NCI-H2029 (cell line): ENCODE data around the gene CENPF.
"Not testable (repeated sequence)": the region's sequence is repeated elsewhere in the genome, so short reads cannot be mapped to it uniquely, and the experiment has no call there.

Source experiments
- DNase-seq: peaks from one replicate; lab custom pipeline; 2025; lab: John Stamatoyannopoulos, UW

Gene CENPF

DNA sequence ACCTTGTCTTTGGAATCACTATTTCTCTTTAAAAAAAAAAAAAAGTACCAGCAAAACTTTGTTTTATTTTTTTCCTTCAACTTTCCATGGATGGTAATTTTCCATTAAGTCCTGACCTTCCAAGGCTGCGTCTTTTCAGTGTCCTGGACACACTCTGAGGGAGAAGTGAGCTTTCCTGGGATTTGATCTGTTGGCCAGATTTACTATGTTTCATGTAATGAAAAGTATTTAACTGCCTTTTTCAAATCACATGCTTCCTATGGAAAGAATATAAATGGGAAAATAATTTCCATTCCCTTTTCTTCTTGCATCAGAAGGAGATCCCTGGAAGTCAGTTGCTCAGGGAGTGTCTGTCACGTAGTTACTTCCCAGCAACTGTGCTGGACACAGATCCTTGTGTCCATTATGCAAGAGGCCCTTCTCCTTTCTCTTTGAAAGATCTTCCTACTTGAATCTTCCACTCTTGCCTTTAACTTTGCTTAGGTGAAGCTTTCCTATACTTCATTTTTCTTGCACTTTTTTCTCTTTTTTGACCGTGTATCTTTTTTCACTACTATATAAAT lies 59.3 kb downstream of the CENPF start:
- no peak for DNase-seq

DNA sequence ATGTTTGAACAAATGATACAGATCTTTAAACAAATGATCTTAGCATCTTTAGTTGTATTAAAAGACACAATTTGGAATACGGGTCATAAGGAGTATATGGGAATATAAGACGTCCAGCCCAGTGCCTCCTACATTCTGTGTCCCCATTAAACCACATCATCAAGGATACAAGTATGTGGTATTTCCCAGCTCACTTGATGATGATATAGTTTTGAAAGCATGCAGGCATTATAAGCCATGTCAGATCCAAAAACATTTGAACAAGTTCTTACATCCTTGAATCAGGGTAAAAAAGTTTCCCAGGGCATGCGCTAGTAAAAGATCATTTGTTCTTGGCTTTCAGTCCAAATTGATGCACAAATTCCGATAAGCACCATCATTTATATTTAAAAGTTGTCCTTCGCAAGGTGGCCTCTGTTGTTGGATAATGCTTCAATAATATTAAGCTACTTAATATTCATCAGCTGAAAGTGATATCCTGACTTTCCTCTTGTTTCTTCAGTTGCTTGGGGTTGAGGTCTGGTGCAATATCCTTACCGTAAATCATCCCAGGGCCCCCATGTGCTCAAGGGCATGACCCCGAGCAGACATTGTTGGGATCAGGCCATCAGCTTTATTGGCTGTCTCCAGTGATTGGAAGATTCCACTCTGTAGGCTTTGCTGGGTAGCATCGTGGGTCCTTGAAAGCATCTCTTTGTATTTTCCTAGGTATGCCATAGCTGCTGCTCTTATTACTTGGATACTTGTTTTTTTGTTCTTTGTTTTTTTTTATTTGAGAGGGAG lies 61.8 kb downstream of the CENPF start:
- DNase-seq, result no peak

DNA sequence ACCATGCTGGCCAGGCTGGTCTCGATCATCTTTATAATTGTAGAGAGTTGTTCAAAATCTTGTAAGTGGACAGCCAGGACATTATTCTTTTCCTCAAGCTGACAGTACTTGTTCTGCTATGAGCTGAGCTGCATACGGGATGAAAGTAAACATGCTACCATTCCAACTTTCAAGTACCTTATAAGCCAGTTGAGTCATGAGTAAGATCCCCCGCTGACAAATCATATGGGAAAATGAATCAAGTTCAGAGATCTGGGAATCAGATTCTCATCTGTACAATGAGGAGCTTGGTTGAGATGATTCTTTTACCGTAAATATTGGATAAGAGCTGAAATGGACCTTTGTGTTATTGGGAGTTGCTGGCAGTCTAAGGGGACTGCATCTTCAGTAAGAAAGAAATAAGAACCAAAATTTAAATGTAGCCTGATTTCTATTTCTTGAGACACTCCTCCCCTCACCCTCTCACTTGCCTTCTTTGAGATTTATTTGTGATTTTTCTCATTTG lies 62.7 kb downstream of the CENPF start:
- DNase-seq, result no peak

DNA sequence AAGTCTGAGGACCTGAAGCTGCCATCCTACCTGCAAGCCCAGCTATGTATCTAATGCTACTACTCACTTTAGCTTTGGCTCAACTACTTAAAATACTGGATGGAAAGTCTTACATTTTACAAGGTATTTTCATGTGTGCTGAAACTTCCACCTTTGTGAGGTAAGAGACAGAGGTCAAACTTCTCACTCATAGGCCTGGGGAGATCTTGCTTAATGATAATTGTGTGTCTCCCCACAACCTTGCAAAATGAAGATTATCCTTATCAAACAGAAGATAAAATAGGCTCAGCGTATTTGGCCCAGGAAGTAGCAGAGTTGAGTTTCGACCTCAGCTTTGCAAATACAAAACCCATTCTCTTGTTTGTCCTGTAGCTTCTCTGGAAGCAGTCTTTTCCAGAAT lies 63.7 kb downstream of the CENPF start:
- DNase-seq, result no peak

DNA sequence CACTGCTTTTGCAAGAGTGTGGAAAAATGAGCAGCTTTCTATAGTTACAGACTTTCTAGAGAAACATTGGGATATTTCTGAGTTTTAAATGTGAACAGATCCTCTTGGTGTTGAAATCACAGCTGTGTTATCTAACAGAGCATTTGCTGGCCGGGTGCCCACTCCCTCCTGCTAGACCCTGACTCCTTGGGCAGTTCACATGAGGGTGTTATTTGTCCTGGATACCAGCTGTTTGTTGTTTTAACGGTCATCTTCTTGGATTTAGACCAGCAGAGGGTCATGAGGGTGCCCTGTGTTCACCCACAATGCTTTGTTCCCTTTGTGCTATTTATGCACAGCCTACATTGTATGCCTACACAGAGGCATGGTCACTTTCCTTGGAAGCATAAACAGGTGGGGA lies 67.1 kb downstream of the CENPF start:
- no peak for DNase-seq

DNA sequence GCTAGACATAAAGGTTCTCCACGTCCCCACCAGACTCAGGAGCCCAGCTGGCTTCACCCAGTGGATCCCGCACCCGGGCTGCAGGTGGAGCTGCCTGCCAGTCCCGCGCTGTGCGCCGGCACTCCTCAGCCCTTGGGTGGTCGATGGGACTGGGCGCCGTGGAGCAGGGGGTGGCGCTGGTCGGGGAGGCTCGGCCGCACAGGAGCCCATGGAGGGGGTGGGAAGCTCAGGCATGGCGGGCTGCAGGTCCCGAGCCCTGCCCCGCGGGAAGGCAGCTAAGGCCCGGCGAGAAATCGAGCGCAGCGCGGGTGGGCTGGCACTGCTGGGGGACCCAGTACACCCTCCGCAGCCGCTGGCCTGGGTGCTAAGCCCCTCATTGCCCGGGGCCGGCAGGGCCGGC lies 70.0 kb downstream of the CENPF start:
- not testable (repeated sequence) for DNase-seq

DNA sequence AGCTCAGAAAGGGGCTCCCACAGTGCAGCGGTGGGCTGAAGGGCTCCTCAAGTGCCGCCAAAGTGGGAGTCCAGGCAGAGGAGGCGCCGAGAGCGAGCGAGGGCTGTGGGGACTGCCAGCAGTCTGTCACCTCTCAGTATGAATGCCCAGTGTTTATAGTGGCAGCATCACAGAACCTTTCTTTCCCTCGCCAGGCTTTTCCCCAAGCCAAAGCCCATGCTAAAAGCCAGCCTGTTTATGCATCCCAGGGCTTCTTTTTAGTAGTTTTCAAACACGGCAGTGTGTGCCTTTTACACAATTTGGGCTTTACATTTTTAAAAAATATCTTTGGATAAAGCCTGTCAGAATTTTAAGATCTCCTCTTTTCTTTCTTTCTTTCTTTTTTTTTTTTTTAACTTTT lies 70.6 kb downstream of the CENPF start:
- no peak for DNase-seq

DNA sequence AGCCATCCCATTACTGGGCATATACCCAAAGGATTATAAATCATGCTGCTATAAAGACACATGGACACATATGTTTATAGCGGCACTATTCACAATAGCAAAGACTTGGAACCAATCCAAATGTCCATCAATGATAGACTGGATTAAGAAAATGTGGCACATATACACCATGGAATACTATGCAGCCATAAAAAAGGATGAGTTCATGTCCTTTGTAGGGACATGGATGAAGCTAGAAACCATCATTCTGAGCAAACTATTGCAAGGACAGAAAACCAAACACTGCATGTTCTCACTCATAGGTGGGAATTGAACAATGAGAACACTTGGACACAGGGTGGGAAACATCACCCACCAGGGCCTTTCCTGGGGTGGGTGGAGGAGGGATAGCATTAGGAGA lies 72.5 kb downstream of the CENPF start:
- DNase-seq, result not testable (repeated sequence)

DNA sequence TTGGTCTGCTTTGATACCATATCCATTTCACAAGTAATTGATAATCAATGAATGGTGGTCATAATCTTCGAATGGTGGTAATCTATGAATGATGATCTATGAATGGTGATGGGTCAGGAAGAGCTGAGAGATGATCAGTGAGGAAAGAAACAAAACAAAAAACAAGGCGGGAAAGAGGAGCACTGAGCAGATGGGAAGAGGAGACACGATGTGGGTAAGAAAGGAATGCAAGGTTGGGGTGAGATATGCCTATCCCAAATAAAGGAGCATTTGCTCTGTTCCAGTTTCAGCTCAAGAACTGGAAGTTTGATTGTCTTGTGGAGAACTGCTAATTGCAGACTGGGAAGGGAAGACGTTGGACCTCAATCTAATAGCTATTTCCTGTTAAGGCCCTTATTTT lies 73.8 kb downstream of the CENPF start:
- DNase-seq, result no peak

DNA sequence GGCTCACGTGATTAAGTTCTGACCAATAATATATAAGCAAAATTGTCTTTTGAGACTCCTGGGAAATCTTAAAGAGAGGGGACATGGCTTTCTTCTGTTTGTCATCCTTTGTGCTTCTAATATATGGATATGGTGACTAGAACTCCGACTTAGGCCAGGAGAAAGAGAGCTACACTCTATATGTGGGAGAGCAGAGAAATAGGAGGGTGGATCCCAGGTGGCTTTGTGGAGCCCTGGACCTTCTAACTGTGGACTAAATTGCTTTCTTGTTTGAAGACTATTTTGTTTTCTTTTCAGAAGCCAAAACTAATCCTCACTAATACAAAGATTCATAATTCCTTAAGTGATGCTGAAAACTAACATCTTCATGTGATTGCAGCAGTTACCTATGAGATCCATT lies 75.0 kb downstream of the CENPF start:
- no peak for DNase-seq

DNA sequence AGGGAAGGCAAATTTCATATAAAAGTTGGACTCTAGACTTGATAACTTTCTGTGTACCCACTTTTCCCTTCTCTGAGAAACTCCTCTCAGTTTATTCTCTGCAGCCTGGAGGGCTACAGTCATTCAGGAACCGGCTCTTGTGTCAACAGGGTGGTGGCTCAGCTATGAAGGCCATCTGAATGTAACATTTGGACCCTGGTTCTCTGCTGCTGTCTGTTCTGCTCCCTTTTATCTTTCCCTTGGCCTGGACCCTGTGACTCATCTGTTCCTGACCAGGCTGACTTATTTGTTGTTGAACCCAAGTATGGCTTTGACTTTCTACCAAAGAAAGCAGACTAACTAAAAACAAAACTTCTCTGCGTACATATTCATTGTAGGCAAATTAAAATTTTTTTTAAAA lies 75.4 kb downstream of the CENPF start:
- no peak for DNase-seq

DNA sequence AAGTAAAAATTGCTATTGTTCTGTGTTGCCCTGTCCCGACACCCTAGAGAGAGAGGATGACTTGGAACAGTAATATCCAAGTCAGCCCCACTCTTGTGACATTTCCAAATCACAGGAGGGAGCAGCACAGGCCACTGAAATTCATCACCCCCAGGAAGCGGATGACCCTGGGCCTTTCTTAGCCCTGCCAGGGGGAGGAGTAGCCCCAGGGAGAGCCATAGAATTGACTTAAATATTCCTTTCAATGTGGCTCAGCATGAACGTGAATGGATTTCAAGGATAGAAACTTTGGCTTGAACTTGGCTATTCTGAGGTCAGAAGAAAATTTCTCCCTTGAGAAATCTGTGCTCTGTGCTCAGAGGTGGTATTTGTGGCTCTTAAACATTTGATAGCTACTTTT lies 80.6 kb downstream of the CENPF start:
- no peak for DNase-seq

DNA sequence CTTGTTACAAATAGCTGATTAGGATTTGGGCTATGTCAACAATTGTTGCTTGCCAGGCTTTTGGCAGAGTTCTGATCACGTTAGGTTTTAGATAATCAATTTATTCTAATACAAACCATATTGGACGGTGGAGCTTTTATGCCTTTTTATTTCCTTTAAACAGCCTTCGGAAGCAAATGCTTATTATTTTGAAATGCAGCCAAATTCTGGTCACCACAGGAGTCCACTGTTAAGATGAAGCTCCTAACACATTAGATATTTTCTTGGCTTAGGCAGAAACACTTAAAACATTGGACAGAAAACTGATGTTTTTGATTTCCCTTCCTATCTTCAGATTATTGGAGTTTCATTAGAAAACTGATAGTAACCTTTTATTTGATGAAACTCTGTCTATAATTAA lies 82.9 kb downstream of the CENPF start:
- no peak for DNase-seq

DNA sequence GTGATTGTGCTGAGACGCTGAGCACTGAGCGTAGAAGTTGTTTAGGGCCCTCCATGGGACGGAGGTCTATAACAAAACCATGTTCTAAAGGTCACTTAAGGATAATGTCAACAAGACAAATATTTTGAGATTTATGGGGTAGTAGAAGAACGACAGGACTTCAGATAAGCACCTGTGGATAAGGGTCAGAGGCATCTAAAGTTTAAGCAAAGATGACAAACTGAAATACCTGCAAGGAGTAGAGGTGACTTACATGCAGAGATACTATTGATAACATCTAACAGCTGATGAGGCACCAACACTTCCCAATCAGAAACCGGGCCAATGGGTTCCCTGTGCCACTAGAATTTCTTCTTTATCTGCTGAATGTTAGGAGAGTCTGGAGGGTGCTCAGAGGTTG lies 83.5 kb downstream of the CENPF start:
- DNase-seq, result no peak

DNA sequence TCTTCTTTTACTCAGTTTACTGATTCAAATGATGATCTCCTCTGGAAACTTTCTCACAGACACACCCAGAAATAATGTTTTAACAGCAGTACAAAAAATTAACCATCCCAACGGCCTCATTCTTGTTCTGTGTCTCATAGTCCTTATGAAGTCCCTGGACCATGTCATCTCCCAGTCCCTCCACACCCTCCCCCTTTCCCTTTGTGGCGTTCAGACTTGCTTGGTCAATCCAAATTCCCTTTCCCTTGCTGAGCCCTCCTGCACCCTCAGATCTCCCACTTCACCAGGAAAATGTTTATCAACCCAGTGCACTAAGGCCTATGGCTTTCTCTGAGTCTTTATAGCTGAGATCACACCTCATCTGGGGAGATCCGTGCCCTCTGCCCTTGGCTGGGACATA lies 85.9 kb downstream of the CENPF start:
- no peak for DNase-seq

DNA sequence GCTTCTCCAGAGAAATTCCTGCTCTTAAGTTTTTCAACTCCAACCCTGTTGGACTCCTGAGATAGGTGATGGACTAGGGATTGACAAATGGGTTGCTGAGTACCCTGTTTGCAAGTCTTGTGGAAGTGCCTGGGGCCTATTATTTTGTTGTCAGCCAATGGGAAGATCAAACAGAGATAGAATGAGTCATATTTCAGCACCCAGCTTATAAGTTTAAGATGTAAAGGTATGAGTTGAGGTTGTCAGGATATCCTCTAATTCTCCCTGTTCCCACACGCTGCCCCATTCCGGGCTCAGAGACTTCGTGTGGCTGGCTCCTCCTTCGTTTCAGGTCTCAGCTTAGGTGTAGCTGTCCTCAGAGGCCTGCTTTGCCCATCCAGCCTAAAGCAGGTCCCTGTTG lies 91.8 kb downstream of the CENPF start:
- DNase-seq, result no peak

DNA sequence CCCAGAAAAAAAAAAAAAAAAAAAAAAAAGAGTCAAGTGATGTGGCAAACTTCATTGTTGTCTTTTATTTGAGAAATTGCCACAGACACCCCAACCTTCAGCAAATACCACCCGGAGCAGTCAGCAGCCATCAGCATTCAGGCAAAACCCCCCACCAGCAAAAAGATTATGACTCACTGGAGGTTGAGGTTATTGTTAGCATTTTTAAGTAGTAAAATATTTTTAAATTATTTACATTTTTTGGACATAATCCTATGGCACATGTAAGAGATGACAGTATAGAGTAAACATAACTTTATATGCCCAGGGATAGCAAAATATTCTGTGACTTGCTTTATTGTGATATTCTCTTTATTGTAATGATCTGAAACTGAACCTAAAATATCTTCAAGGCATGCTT lies 95.6 kb downstream of the CENPF start:
- DNase-seq, result no peak

DNA sequence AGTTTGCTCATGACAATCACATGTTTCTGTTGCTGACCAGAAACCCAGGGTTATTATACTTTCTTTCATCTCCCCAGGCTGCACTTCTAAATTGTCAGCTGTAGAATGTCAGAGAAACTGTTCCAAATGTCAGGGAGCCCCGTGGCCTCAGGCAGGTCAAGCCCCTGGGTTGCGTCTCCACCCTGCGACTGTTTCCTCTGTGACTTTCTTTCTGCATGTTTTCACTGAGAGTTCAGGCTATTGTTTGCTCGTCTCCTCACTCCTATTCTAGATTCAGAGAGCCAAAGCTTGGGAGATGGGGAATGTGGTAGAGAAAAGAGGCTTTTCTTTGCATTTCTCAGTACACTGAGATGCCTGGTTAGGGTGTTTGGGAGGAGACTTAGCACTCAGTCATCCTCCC lies 97.4 kb downstream of the CENPF start:
- DNase-seq, result no peak

DNA sequence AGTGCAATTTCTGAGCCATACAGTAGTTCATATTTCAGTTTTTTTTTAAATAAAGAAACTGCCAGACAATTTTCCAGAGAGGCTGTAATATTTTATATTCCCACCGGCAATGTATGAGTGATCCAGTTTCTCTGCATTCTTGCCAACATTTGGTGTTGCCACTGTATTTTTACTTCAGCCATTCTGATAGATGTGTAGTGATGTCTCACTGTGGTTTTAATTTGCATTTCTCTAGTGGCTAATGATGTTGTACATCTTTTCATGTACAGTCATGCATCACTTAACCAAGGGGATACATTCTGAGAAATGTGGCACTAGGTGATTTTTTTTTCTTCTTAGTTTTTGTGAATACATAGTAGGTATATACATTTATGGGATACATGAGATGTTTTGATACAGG lies 99.6 kb downstream of the CENPF start:
- DNase-seq, result no peak

DNA sequence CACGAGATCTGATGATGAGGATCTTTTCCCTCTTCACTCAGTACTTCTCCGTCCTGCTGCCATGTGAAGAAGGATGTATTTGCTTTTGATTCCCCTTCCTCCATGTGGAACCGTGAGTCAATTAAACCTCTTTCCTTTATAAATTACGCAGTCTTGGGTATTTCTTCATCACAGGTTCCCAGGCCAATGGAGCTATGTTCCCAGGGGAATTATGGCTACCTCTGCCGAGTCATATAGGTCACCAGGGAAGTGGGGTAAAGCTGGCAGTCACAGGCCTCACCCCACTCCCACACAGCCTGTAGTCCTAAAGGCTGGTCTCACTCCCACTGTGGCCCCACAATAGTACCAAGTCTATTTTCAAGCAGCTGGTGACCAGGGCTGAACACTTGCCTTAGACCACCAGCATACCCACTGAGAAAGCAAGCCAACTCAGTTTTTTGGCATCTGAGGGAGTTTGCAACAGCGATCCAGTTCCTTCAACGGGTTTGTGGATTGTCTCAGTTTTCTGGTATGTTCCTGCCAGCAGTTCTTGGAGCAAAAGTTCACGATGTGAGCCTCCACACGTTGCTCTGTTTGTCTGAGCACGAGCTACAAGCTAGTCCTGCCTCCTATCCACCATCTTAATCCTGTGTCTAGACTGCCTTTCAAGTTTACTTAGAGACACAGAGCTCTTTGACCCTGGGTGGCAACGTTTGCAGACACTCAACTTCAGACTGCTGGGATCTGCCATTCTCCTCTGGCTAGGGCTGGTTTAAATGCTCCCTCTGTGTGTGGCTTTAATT lies 104.5 kb downstream of the CENPF start:
- DNase-seq, result no peak

DNA sequence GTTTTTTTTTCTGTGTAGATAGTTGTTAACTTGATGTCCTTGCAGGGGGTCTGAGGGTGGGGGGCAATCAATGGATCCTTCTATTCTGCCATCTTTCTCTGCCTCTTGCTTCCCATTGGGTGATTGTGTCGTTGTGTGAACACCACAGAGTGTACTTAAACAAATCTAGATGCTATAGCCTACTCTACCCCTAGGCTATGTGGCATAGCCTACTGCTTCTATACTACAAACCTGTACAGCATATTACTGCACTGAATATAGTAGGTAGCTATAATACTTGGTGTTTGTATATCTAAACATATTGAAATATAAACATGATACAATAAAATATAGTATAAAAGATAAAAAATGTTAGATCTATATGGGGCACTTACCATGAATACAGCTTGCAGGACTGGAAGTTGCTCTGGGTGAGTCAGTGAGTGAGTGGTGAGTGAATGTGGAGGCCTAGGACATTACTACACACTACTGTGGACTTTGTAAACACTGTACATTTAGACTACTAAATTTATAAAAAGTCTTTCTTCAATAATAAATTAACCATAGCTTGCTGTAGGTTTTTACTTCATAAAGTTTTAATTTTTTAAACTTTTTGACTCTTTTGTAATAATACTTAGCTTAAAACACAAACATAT lies 105.4 kb downstream of the CENPF start:
- no peak for DNase-seq

DNA sequence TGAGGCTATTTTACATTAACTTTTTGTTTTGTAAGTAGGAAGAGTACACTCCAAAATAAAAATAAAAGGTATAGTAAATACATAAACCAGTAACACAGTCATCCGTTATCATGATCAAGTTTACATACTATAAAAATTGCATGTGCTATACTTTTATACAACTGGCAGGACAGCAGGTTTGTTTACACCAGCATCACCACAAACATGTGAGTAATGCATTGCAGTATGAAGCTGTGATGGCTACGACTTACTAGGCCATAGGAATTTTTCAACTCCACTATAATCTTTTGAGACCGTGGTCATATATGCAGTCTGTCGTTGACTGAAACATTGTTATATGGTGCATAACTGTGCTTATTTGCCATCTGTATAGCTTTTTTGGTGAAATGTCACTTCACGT lies 106.2 kb downstream of the CENPF start:
- DNase-seq, result no peak

DNA sequence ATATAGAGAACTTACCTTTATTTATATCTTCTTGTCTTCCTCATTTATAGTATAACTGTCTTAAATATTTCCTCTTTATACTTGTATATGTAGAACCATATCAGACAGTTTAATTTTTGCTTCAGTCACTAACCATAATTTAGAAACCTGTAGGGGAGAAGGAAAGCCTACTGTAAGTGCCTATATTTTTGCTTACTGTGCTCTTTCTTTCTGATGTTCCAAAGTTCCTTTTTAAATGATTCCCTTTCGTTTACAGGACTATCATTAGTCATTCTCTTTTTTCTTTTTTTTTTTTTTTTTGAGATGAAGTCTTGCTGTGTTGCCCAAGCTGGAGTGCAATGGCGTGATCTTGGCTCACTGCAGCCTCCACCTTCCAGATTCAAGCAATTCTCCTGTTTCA lies 109.7 kb downstream of the CENPF start:
- no peak for DNase-seq
